HepG2 (cell line): ENCODE data around the gene RNF208. TPM values are rescaled to one million over a fixed set of nuclear protein-coding genes. Genes with fewer than 3 reads are reported as not detected.

Experiments
- ATF7-NPFF ChIP-seq: sonication (generic); formaldehyde crosslinking; IDR thresholded peaks from 2 replicates; pipeline ENCODE4 v1.8.1; 2023; ENCODE audit warnings: mild to moderate bottlenecking, low read depth, missing genetic modification reagents, moderate library complexity
- BCLAF1 ChIP-seq: fragments of 450-650 bp; IDR thresholded peaks from 2 replicates; pipeline ENCODE4 v1.6.1; 2017; ENCODE audit warnings: mild to moderate bottlenecking
- CBX2 ChIP-seq, 2 experiments: fragments of 200-600 bp in 1 of 2; sonication (generic); formaldehyde crosslinking in 1 of 2; IDR thresholded peaks; 2 replicates each; pipeline versions ENCODE4 v1.7.0 to v1.8.1; 2018 to 2022; ENCODE audit warnings: low read depth in 2 of 2, low read length in 1 of 2, mild to moderate bottlenecking in 1 of 2, missing genetic modification reagents in 1 of 2
- GMEB2 ChIP-seq: IDR thresholded peaks from 2 replicates; pipeline ENCODE4 v1.6.1; 2016; ENCODE audit warnings: missing biosample characterization, missing genetic modification reagents, low read depth
- HDAC2 ChIP-seq: sonication (generic); formaldehyde crosslinking; IDR thresholded peaks from 2 replicates; pipeline ENCODE4 v1.4.0; 2020; ENCODE audit warnings: missing genetic modification reagents
- HES4 ChIP-seq: sonication (generic); formaldehyde crosslinking; IDR thresholded peaks from 2 replicates; pipeline ENCODE4 v1.9.0; 2021; ENCODE audit warnings: mild to moderate bottlenecking, missing genetic modification reagents, borderline replicate concordance
- MYC ChIP-seq: sonication (generic); formaldehyde crosslinking; IDR thresholded peaks from 2 replicates; pipeline ENCODE4 v1.9.0; 2021; ENCODE audit warnings: missing genetic modification reagents, borderline replicate concordance
- PCBP2 ChIP-seq: fragments of 200-400 bp; formaldehyde crosslinking; optimal IDR thresholded peaks from 2 replicates; pipeline ENCODE3; 2018; ENCODE audit warnings: low read length, low read depth; ENCODE audit not compliant: poor library complexity, severe bottlenecking
- PRPF4 ChIP-seq: fragments of 200-400 bp; formaldehyde crosslinking; IDR thresholded peaks from 2 replicates; pipeline ENCODE4 v1.6.1; 2016; ENCODE audit warnings: low read length, low read depth; ENCODE audit not compliant: poor library complexity, severe bottlenecking
- TBX2 ChIP-seq: sonication (generic); formaldehyde crosslinking; IDR thresholded peaks from 2 replicates; pipeline ENCODE4 v1.5.0; 2020; ENCODE audit warnings: missing genetic modification reagents, mild to moderate bottlenecking, borderline replicate concordance
- THAP8 ChIP-seq: sonication (generic); formaldehyde crosslinking; IDR thresholded peaks from 2 replicates; pipeline ENCODE4 v1.5.1; 2020; ENCODE audit warnings: missing genetic modification reagents, mild to moderate bottlenecking, borderline replicate concordance
- XRCC5 ChIP-seq: fragments of 200-400 bp; formaldehyde crosslinking; optimal IDR thresholded peaks from 2 replicates; pipeline ENCODE3; 2017; ENCODE audit warnings: mild to moderate bottlenecking, low read length
- ZNF563 ChIP-seq: sonication (generic); formaldehyde crosslinking; IDR thresholded peaks from 2 replicates; pipeline ENCODE4 v1.8.0; 2022; ENCODE audit warnings: mild to moderate bottlenecking, moderate library complexity, missing genetic modification reagents
- ZNF564 ChIP-seq: sonication (generic); formaldehyde crosslinking; IDR thresholded peaks from 2 replicates; pipeline ENCODE4 v1.8.1; 2023; ENCODE audit warnings: mild to moderate bottlenecking, missing genetic modification reagents
- ZNF674 ChIP-seq: sonication (generic); formaldehyde crosslinking; IDR thresholded peaks from 2 replicates; pipeline ENCODE4 v1.5.0; 2020; ENCODE audit warnings: low read depth, mild to moderate bottlenecking, missing genetic modification reagents
- polyA plus RNA-seq, 8 experiments: library from polyadenylated mRNA; depleted of rRNA in 3 of 8; stranded (reverse) in 7 of 8; unstranded in 1 of 8; fragments of >200 nt; fragmentation: Illumina TruSeq in 4 of 8; extraction: Trizol in 4 of 8; gene quantifications; 2 replicates each; pipeline versions ENCODE4 v1.2.1 to v1.2.3, GENCODE V29; 2011 to 2016; ENCODE audit warnings: low read depth in 4 of 8, missing spikeins in 1 of 8, mixed read lengths in 1 of 8; ENCODE audit not compliant: insufficient read depth in 1 of 8
- total RNA-seq, 5 experiments: library from RNA; depleted of rRNA; stranded (reverse); fragments of >200 nt; fragmentation: Illumina TruSeq; extraction: Trizol; gene quantifications; 2 replicates each; pipeline ENCODE4 v1.2.3, GENCODE V29; 2016; ENCODE audit warnings: low read depth in 1 of 5
- TF ChIP-seq, protein P1 (sequence below): sonication (generic); formaldehyde crosslinking; IDR thresholded peaks from 2 replicates; pipeline ENCODE4 v1.4.0; 2020; ENCODE audit warnings: missing genetic modification reagents, borderline replicate concordance
- TF ChIP-seq, protein P2 (sequence below): sonication (generic); formaldehyde crosslinking; IDR thresholded peaks from 2 replicates; pipeline ENCODE4 v1.9.0; 2021; ENCODE audit warnings: missing genetic modification reagents, mild to moderate bottlenecking, borderline replicate concordance
- TF ChIP-seq, protein P3 (sequence below): sonication (generic); formaldehyde crosslinking; IDR thresholded peaks from 2 replicates; pipeline ENCODE4 v1.5.0; 2020; ENCODE audit warnings: missing genetic modification reagents, mild to moderate bottlenecking, borderline replicate concordance

The RNF208 gene
- total and polyA plus RNA-seq, 2 of the 13 experiments (the other 11 are each of a cell fraction or from before 2014, with no cell fraction given): 1.6 to 2.1 TPM

GRCh38 chr9:137240318-137240840, 18.3 kb upstream of the RNF208 start (continued):
- TF ChIP-seq GMEB2 (CRISPR knock-in tag) (no peak), HES4 (CRISPR knock-in tag) (peak; percentile 91), TBX2 (CRISPR knock-in tag) (peak; percentile 82), ZNF674 (CRISPR knock-in tag) (no peak), XRCC5 (no peak), ZNF564 (peak; percentile 50; the same call in 1 of the 2 replicates), MYC (peak; percentile 94), CBX2 (IDR thresholded peaks at IDR 0.05; ENCODE audit: low read depth, low read length) (no peak), CBX2 (CRISPR knock-in tag; IDR thresholded peaks at IDR 0.05; ENCODE audit: low read depth) (no peak), THAP8 (CRISPR knock-in tag) (no peak), PRPF4 (no peak), PCBP2 (no peak), ATF7-NPFF (CRISPR knock-in tag) (peak; percentile 89), BCLAF1 (no peak), HDAC2 (CRISPR knock-in tag) (peak; percentile 40; the same call in 1 of the 2 replicates), ZNF563 (CRISPR knock-in tag) (peak; percentile 95)
- TF ChIP-seq, protein P1, sequence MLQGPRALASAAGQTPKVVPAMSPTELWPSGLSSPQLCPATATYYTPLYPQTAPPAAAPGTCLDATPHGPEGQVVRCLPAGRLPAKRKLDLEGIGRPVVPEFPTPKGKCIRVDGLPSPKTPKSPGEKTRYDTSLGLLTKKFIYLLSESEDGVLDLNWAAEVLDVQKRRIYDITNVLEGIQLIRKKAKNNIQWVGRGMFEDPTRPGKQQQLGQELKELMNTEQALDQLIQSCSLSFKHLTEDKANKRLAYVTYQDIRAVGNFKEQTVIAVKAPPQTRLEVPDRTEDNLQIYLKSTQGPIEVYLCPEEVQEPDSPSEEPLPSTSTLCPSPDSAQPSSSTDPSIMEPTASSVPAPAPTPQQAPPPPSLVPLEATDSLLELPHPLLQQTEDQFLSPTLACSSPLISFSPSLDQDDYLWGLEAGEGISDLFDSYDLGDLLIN (CRISPR knock-in tag): 0 out of 2 replicates have a peak, but pooled peaks have one; percentile 46
- TF ChIP-seq, protein P2, sequence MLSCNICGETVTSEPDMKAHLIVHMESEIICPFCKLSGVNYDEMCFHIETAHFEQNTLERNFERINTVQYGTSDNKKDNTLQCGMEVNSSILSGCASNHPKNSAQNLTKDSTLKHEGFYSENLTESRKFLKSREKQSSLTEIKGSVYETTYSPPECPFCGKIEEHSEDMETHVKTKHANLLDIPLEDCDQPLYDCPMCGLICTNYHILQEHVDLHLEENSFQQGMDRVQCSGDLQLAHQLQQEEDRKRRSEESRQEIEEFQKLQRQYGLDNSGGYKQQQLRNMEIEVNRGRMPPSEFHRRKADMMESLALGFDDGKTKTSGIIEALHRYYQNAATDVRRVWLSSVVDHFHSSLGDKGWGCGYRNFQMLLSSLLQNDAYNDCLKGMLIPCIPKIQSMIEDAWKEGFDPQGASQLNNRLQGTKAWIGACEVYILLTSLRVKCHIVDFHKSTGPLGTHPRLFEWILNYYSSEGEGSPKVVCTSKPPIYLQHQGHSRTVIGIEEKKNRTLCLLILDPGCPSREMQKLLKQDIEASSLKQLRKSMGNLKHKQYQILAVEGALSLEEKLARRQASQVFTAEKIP: no peak
- TF ChIP-seq, protein P3, sequence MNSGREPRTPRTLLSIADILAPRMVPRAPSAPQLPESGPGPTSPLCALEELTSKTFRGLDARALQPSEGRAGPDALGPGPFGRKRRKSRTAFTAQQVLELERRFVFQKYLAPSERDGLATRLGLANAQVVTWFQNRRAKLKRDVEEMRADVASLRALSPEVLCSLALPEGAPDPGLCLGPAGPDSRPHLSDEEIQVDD (CRISPR knock-in tag): peak; percentile 66; the same call in 1 of the 2 replicates
